Inflammatory macrophage (primary cell): ENCODE results near the gene MAML3.

Experiments used
- DNase-seq, 2 donors: peaks; one replicate each; pipeline ENCODE4 v3.0.0-alpha.2; 2020 to 2022

The MAML3 gene

DNA sequence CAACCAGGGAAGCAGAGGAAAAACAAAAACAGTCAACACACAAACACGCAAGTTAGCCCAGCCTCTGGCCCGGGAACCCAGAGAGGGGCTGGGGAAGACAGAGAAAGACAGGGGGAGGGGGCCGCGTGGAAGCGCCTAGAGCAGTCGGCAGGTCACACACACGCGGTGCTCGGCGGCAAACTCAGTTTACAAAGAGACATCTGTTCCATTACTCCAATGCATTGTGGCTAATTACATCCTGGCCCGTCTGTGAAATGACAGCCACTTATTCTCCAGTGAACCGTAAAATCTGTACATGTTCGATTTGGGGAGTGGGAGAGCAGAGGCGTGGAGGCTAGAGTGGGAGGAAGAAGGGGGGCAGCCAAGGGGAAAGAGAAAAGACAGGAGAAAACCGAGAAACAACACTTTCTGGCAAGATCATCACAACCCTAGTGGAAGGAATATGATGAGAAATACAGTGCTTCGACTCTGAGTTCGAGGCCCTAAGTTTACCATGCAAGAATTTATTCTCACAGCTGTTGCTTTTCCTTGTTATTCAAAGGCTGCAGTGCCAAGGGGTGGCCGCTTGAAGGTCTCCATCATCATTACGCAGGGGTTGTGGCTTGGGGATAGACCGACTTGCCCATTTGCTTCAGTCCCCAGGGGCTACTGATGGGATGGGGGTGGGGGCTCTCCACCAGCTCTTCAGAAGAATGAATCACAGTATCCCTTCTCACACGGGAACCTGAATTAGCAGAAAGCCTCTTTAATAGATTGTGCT lies 320.7 kb downstream of the MAML3 start:
- DNase-seq, result no peak

DNA sequence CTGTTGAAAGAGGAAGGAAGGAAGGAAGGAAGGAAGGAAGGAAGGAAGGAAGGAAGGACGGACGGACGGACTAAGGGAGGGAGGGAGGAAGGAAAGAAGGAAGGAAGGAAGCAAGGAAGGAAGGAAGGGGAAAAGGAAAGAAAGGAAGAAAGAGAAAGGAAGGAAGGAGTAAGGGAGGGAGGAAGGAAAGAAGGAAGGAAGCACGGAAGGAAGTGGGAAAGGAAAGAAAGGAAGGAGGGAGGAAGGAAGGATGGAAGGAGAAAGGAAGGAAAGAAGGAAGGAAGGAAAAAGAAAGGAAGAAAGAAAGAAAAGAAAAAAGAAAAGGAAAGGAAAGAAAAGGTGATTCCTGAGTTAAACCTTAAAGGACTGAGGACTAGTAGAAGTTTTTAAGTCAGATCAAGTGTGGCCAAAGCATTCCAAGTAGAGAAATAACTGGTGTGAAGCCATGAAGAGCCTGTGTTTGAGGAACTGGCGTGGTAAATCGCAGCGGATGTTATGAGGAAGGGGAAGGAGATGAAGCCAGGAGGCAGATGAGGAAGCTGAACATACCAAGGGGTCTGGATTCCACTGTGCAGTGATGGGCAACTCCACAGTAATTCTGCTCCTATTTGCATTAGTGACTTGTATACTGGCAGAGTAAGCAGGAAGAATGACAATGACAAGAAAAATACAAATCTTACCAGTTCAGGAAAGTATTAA lies 324.9 kb downstream of the MAML3 start:
- DNase-seq, result peak; percentile 61 to 69

DNA sequence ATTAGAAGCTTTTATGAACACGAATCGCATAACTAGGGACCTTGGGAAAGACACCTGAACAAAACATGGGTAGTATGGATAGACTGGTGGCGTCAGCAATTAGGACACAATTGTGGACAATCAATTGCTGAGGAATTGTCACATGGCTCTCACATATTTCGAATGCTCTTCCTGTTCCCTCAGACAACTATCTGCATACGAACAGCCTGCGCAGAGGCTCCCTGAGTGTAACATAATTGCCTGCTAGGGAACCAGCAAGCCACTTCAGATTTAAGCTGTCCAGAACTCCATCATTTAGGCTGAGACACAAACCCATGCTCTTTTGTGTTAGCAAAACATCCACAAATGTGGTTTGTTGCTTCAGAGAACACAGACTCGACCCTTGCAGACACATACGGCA lies 327.6 kb downstream of the MAML3 start:
- no peak for DNase-seq

DNA sequence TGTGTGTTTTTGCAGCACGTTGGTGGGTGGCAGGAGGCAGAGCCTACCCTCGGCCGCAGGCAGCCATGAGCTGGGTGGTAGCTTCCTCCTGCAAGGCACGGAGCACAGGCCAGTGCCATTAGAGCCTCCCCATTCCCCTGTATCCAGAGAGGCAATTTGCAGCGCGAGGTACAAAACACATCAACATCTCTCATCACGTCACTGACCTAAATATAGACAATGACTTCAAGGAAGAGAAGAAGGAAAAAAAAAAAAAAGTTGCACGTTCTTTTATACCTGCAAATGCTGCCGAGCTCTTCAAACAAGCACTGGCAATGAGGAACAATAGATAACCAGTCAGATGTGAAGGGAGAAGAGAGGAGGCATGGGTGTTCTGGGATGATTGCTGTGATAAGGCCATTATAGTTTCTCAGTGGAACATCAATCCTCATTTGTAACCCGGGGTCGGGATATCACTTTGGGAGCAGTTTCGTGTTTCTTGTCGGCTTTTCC lies 328.4 kb downstream of the MAML3 start:
- no peak for DNase-seq

DNA sequence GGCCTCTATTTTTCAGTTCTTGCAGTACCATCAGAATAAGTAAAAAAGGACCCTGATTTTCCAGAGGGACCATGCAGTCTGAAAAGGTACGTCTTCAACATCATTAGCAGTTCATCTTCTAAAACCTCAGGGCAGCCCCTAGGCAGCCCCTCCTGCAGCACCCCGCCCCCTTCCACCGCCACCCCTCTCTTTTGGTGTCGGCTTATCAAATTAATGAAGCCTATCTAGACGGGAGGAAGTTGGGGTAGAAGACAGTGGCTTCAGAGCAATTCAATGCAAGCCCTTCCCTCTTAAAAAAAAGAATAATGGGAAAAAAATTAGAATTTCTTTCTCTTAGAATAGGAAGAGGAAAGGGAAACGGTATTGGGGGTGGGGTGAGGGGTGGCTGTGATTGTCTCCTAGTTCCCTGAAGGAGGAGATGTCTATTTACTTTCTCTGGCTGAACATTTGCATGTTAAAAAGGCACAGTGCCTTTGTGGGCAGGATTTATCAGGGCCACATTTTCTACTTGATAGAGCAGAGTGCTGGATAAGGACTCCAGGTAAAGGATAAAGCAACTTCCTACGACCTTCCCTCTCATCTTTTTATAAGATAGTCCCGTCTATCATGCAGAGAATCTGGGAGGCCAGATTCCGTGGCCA lies 329.0 kb downstream of the MAML3 start:
- no peak for DNase-seq

DNA sequence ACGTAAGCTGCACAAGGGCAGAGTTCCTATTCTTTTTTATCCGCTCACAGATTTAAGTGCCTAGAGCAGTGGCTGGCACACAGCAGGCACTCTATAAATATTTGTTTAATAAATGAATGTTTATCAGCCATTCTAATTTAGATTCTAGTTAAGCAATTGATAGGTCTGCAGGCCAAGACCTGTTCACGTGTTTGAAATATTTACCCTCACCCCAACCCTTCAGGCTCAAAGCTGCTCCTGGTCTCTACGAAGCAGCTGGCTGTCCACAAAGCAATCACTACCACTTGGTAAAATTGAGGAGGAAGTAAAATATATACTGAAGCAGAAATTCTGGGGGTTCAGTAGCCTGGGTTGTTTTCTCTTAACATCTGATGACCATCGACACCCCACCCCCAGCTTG lies 330.2 kb downstream of the MAML3 start:
- no peak for DNase-seq

DNA sequence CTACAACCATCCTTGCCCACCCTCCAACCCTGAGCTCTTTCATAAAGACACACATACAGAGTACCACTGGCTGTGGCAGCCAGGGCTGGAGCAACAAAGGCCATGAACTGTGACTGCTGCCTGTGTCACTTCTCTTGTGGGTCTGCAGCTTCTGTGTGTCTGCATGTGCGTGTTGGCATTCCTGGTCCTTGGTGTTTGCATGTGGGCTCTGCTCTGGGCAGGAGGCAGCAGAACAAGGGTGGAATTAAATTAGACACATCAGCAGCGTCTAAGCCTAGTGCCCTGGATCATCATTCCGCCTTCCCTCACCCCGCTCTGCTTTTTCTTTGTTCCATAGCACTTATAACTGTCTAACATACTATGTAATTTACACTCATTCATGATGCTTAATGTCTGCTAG lies 330.6 kb downstream of the MAML3 start:
- no peak for DNase-seq

DNA sequence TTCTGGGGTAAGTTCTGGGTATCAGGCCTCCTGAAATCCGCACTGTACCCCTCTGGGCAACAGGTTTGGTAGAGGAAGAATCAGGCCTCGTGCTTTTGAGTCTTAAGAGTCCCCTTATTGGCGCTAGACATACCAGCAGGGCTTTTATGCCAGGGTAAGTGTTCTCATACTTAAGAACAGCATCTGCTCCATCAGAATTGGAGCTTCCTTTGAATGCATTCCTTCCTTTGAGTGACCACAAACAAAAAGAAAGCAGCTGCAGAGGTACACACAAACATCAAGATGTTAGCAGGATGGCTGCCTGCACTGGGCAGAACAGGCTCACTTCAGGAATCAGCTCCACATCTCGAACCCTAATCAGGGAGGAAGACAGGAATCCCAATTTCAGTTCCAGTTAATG lies 331.6 kb downstream of the MAML3 start:
- DNase-seq, result no peak

DNA sequence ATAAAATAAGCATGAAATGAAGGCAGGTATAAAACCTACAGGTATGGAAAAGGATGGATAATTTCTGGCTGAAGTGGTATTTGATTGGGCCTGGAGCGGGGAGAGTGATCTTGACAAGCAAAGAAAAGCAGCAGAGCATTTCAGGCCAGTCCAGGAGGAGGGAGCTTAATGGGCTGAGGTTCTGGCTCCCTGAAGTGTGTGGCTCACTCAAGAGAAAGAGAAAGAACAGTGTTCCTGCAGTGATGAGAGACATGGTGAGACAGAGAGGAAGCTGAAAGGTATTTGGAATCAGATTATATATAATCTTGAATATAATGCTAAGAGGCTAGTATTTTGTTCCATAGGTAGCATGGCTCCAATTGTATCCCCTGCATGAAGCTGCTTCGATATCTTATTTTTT lies 334.9 kb downstream of the MAML3 start:
- no peak for DNase-seq

DNA sequence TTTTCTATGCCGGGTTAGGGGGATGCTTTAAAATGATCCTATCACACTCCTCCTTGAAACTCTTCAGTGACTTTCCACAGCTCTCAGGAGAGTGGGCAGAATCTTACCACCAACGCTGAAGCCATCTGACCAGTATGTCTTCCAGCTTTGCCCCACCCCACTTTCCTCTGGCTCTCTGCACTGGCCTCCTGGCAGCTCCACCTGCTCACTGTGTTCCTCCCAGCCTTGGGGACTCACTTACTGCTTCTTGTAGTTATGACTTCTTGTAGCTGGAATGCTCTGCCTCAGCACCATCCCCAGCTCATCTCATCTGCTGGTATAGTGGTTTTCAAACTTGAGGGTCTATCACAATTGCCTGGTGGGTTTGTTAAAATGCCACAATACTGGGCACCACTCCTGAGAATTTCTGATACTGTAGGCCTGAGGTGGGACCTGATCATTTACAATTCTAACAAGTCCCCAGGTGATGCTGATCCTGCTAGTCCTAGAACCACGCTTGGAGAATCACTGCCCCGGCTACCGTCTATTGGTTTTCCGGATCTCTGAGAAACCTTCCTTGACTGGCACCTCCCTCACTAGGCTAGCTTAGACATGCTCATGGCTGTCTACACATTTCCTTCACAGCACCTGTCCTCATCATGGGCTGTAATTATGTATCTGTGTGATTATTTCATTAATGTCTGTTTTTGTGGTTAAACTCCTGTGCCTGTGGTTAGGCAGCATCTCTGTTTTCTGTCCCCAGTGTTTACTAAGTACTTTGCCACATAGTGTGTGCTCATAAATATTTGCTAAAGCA lies 336.1 kb downstream of the MAML3 start:
- DNase-seq, result no peak

DNA sequence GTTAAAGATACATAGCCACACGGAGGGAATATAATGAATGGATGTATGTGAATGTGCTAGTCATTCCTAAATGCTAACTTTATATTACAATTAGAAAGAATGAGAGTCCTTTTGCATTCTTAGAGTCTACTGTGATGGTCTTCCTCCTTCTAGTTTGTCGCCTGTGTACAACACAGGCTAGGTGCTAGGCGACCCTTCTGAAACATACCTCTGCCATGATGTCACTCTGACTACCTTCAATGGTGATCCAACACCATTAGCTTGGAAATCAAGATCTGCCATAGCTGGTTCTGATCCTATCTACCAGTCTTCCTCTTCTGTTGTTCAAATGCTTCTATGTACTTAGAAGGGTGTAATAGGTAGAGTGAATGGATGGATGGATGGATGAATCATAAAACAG lies 337.1 kb downstream of the MAML3 start:
- no peak for DNase-seq

DNA sequence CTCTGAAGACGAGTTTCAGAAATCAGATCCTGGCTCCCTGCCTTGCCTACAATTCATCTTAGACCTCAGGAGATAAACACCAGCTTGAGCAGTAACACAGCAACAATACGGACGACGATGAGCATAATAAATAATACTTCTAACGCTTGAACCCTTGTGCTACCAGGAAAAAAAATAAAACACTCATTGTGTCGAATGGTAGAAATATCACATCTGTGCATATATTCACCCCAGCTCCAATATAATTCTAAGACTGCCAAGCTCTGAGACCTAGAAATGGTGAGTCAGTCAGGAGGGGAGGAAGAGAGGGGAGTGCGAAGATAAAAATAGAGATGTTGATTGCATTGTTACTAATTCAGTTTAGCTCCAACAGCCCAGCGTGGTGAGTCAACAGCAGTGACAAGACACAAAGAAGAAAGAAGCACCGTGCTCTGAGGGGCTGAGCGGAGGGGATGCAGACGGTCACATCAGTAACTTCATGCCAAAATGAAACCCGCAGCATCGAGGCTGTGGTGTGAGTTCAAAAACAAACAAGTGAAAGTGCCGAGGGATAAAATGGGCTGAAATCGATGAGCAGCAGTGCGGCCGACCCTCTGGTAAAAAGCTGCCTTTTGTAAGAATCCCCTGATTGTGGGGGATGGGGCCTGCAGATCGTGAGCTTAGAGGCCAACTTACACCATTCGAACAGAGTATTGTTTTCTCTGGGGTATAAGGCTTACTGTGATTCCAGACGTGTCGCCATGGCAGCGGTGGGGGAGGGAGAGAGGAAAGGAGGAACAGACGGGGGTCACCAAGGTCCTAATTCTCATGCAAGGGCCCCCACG lies 338.0 kb downstream of the MAML3 start:
- peak; percentile 63 for DNase-seq

DNA sequence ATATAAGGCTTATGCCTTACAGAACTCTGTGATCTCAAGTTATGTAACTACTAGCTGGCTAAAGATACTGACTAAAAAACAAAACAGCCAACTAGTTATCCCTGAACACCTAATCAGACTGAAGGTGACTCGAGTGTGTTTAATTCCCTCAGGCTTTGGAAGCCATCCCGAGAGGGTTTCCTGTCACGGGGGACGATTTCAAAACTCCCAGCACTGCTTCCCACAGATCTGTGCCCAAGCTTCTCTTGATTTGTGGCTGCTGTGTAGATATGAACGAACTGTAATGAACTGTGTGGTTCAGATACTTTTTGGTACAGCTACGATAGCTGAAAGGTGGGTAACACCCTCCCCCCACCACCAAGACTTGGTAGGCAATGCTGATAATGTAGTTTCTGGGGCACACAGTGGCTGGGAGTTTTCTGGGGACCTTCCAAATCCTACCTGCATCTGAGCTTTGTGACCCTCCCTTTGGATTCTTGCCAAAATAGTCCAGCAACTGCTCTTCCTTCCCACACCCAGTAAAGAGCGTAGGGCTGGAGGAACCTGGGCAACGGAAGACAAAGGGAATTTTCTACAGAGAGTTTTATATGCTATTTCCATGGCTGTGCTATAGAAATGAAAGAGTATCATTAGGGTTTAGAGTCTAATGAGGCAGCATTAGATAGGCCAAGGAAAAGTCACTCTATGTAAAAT lies 339.5 kb downstream of the MAML3 start:
- peak; percentile 43 to 71 for DNase-seq

DNA sequence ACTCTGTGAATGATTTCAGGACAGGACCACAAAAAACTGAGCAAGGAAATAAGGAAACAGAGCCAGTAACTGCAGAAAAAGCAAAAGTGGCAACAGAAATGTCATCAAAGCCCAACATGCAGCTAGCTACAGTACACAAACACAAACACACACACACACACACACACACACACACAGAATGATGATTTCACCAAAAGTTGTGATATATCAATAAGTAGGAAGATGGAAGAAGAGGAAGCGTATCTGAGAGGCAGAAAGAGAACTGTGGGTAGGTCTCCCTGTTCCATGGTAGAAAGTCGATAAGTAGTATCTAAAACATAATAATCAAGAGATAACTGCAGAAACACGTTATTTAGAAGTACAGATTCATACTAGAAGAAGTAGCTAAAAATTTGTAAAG lies 340.1 kb downstream of the MAML3 start:
- peak; percentile 54 to 60 for DNase-seq

DNA sequence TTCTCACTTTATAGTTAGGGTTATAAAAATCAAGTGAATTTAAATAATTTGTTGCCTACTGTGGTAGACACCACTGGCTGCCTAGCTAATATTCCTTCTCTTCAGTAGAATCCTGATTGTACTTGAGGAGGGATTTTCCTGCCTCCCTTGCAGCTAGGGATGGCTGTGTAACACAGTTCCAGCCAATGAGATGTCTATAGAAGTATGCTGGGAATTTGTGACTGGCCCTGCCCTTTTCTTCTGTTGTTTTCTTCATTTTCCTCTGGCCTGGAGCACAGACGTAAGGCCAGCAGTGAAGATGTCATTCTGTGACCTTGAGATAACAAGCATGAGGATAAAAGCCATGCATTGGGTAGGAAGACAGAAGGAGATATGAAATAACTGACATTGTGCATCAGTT lies 343.3 kb downstream of the MAML3 start:
- no peak for DNase-seq

DNA sequence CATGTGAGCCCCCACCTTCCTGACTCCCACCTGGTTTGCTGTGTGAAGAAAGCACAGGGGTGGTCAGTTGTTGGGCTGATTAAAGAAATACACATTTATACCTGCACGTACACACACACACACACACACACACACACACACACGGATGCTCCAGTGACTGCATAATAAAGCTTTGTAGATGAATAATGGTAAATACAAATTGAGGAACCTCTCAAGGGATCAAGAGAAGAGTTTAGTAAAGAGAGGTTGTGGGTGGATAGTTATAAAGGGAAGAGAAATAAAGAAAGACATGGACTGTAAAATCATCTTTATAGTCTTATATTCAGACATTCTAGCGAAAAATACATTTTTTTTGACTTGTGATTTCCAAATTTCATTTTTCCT lies 344.2 kb downstream of the MAML3 start:
- peak in 1 of 2 donors; percentile 30 for DNase-seq

DNA sequence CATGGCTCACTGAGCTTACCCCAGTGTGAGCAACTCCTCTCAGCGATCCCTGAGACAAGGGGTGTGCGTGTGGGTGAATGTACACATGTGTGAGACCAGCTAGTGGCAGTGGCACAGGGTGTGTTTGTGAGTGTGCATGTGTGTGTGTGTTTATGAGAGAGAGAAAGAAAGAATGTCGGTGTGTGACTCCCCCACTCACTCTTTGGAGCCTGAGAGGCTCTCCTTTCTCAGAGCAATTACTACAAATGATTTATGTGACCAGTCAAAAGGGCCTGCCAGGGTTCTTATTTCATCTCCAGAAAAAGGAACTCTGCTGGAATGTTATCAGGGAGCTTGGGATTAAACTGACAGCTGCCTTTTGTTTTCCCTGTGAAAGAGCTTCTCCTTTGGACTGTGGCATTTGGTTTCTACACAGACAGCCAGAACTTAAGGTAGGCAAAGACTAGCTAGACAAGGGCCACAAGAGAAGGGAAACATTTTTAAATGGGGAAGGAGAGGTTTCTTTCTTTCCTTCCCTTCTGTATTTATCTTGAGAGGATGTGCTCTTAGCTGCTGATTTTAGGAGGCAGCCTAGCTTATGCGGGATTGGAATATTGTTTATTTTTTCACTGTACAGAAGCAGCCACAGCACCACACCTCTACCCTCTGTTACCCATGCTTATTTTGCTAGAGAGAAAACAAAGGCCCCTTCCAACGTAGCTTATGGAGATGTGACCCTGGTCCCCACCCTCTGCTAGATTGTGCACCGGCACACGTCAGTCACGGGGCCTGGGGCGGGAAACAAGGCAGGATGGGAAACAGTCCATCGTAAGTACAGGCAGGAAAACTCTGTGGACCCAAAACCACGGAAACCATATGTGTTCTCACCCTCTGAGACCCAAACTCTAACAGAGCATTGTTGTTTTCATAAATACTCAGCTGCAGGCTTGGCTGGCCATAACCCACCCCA lies 344.9 kb downstream of the MAML3 start:
- DNase-seq, result no peak

DNA sequence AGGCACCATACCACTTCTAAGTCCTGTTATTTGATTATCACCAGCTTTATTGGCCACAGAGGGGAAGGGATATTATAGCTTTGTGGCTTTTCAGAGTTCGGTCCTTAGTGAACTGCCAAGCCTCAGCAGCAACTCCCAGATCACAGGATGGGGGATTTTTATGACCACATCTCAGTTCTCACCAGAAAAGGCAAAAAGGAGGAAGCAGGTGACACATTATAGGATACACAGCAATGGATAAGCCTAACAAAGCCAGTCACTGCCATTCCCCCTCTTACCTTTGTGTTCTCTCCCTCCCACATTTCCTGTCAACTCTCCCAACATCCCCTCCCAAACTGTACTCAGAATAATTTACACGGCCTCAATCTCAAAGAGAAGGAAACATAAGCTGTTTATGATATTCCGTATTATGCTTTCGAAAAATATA lies 345.6 kb downstream of the MAML3 start:
- peak in 1 of 2 donors; percentile 39 for DNase-seq

DNA sequence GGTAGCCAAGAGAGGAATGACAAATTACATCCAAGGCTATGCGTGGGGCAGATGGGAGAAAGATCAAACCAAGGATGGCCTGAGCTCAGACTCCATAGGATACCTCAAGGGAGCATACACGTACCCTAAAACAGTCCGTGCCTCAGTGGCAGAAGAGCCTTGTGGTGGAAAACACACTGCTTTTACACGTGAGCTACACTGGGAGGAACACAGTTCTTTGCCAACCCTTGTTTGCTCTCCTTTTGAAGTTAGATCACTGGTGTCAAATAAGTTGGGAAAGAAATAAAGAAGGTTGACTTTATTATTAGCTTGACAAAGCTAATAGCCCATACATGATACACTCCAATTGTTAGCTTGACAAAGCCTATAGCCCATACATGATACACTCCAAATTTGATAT lies 346.5 kb downstream of the MAML3 start:
- no peak for DNase-seq

DNA sequence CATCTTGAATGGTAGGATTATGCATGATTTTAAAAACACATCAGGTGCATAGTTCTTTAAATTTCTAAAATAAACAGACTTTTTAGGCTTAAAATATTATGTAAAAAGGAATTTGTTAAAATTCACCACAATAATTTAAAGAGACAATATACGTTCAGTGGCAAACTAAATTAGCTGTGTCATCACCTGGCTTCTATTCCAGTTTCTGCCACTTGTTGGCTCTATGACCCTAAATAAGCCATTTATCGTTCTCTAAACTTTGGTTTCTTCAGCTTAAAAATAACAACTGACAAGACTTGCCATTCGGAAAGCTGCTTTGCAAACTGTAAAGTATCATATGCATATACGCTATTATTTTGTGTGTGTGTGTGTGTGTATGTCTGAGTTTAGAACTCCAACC lies 347.1 kb downstream of the MAML3 start:
- DNase-seq, result no peak
